Chondrocyte (in vitro differentiated cells): ENCODE data around the gene GRIK4. TPM values are rescaled to one million over a fixed set of nuclear protein-coding genes. Genes with fewer than 3 reads are reported as not detected.

Experiments used
- DNase-seq: peaks from one replicate; pipeline ENCODE4 v3.0.0; 2021; ENCODE audit warnings: mixed read lengths, low spot score
- H3K27ac Mint-ChIP-seq: one replicate; pipeline ENCODE4 v1.8.0; 2021; ENCODE audit warnings: mild to moderate bottlenecking, moderate library complexity, mixed read lengths; ENCODE audit not compliant: unreplicated experiment
- H3K27me3 Mint-ChIP-seq: 2 replicates; pipeline ENCODE4 v1.8.0; 2021; ENCODE audit warnings: low read depth, mixed read lengths
- H3K36me3 Mint-ChIP-seq: 2 replicates; pipeline ENCODE4 v1.8.0; 2021; ENCODE audit warnings: low read depth, mixed read lengths
- H3K4me1 Mint-ChIP-seq: 2 replicates; pipeline ENCODE4 v1.8.0; 2021; ENCODE audit warnings: low read depth, mild to moderate bottlenecking, mixed read lengths
- H3K4me3 Mint-ChIP-seq: one replicate; pipeline ENCODE4 v1.8.0; 2021; ENCODE audit warnings: mild to moderate bottlenecking, moderate library complexity, mixed read lengths; ENCODE audit not compliant: unreplicated experiment
- H3K9me3 Mint-ChIP-seq: 2 replicates; pipeline ENCODE4 v1.8.0; 2021; ENCODE audit warnings: low read depth, mixed read lengths
- total RNA-seq: library from RNA; stranded (reverse); gene quantifications from 3 replicates; pipeline ENCODE4 v1.2.1, GENCODE V29; 2021
- TF ChIP-seq, protein P1 (sequence below): fragments of 200-600 bp; sonication (generic); IDR thresholded peaks from 2 replicates; pipeline ENCODE4 v1.5.0; 2021; ENCODE audit warnings: antibody characterized with exemption, mild to moderate bottlenecking, moderate library complexity

The GRIK4 gene
- total RNA-seq, 1 donor from 2014 or later: 0.37 TPM

DNA sequence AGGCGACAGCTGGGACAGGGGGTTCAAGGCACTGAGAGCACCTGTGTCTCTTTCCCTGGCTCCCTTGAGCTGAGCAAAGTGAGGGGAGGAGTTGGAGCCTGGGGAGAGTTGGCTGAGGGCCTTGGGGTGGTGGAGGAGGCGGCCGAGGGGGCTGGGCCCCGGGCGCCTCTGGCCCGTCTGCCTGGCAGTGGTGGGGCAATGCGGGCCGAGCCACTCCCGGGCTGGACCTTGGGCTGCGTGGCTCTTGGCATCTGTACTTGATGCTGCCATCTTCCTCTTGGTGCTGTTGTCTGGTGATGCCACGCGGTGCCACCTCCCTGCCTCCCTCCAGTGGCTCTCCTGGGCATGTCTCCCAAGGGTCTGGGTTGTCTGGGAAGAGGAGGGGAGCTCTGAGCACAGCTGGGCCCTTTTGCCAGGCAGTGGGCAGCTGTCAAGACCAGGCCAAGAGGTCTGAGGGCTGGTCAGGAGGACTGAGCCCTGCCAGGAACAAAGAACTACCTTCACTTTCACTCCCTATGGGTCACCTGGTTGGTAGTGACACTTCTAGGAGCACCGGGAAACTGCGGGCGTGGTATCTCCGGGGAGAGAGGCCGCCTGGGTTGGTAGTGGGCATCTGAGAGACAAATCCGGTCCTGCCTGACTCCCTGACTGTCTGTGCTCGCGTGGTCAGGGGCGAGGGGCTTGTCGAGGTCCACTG is 1.3 kb downstream of the GRIK4 start:
- peaks cover 15% of the 10 kb centered on the region for H3K27me3 Mint-ChIP-seq
- no peak overlapping the region for H3K27ac Mint-ChIP-seq
- TF ChIP-seq, protein P1, sequence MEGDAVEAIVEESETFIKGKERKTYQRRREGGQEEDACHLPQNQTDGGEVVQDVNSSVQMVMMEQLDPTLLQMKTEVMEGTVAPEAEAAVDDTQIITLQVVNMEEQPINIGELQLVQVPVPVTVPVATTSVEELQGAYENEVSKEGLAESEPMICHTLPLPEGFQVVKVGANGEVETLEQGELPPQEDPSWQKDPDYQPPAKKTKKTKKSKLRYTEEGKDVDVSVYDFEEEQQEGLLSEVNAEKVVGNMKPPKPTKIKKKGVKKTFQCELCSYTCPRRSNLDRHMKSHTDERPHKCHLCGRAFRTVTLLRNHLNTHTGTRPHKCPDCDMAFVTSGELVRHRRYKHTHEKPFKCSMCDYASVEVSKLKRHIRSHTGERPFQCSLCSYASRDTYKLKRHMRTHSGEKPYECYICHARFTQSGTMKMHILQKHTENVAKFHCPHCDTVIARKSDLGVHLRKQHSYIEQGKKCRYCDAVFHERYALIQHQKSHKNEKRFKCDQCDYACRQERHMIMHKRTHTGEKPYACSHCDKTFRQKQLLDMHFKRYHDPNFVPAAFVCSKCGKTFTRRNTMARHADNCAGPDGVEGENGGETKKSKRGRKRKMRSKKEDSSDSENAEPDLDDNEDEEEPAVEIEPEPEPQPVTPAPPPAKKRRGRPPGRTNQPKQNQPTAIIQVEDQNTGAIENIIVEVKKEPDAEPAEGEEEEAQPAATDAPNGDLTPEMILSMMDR: peak; percentile 47
- H3K9me3 Mint-ChIP-seq: no peaks in the 10 kb centered on the region
- peak; percentile 49 for DNase-seq
- H3K4me1 Mint-ChIP-seq: peaks cover 16% of the 10 kb centered on the region
- H3K4me3 Mint-ChIP-seq: peak overlapping the region; percentile 40
- H3K36me3 Mint-ChIP-seq: no peaks in the 10 kb centered on the region

DNA sequence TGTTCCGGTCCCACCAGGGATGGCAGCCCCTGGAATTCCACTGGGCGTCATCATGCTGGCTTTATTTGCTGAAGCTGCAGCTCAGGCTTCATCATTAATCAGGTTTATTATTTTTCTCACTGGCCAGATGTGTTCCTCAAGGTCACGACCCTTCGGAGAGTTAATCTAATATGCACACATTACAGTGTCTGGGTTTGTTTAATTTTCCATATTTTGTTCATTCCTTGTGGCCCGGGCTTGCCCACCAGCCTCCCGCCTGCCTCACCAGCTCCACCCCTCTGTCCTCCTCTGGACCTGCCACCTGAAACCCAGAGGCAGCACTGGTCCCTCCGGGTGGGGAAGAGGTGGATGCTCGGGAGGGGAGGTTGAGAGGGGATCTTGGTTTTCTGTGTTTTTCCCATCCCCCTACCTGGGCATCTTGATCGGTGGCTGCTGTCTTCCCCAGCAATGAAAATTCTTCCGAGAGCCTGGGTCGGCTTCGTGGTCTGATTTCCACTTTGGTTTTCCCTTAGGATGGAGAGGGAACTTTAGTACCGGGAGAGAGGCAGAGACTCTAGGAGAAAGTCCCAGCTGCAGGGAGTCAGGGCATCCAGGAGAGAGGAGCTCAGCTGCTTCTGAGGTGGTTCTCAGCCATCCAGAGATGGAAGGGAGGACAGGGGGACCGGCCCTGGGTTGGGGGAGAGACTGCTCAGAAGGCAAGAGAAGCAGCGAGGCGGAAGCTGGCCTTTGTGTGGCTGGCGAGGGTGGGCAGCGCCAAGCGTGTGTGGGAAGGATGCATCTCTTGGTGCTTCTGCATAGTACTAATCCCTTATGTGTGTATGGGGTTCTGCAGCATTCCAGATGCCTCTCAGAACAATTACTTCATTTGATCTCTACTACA is 2.1 kb downstream of the GRIK4 start:
- Mint-ChIP-seq H3K27ac (no peak overlapping the region), H3K9me3 (no peaks in the 10 kb centered on the region), H3K4me3 (no peak overlapping the region), H3K36me3 (no peaks in the 10 kb centered on the region), H3K4me1 (peaks cover 18% of the 10 kb centered on the region), H3K27me3 (peaks cover 12% of the 10 kb centered on the region)
- TF ChIP-seq, protein P1: no peak
- DNase-seq: no peak

DNA sequence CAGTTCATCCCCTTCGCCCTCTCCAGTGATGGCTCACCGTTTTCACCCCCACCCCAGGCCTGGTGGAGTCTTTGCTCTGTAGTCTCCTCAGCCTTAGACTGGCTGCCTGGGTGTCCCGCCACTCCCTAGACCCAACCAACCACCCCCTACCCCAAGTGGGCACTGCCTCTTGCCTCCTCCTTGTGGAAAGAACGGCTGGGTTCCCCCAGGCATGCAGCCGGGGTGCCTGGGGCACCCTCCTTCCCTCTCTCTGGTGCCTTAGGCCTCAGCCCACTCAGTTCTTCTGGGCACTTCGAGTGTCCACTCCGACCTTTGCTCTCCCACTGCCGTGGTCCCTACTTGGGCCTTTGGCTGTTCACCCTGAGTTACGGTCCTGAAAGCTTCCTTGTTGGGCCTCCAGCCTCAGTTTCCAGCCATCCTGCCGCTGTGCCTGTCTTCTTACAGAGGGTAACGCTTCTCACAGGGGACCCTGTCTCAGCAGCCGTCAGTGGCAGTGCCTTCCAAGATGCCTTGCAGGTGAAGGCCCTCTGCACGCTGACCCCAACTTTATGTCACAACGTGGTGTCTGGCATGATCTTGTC is 3.1 kb downstream of the GRIK4 start:
- Mint-ChIP-seq H3K27me3 (peaks cover 6% of the 10 kb centered on the region), H3K9me3 (no peaks in the 10 kb centered on the region), H3K36me3 (no peaks in the 10 kb centered on the region), H3K4me3 (no peak overlapping the region), H3K27ac (no peak overlapping the region), H3K4me1 (peaks cover 18% of the 10 kb centered on the region)
- TF ChIP-seq, protein P1: no peak
- DNase-seq: peak; percentile 86

DNA sequence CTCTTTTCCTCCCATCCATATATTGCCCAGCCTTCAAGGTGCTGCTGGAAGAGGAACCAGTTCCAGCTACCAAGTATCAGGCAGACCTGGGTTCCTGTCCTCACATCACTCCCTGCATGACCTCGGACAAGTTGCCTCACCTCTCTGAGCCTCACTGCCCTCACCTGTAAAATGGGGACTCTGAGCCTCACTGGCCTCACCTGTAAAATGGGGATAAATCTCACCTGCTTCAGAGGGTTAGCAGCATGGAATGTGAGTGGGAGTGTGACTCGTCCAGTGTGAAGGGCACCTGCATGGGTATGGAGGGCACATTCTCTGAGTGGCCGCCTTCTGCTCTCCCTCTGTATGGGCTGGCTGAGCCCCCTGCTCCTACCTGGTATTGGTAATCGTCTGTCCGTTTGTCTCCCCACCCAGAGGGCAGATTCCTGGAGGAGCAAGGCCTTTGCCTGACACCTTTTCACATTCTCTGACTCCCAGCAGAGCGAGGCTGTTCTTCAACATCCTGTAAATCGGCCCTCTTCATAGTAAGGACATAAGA is 3.7 kb downstream of the GRIK4 start:
- peaks cover 18% of the 10 kb centered on the region for H3K4me1 Mint-ChIP-seq
- H3K9me3 Mint-ChIP-seq: no peaks in the 10 kb centered on the region
- TF ChIP-seq, protein P1: no peak
- H3K36me3 Mint-ChIP-seq: no peaks in the 10 kb centered on the region
- H3K27me3 Mint-ChIP-seq: peaks cover 3% of the 10 kb centered on the region
- peak; percentile 57 for DNase-seq
- no peak overlapping the region for H3K27ac Mint-ChIP-seq
- no peak overlapping the region for H3K4me3 Mint-ChIP-seq
